Psoas muscle (tissue), 8 donors: Measurements from ENCODE around the gene LRRC23. TPM values are rescaled to one million over a fixed set of nuclear protein-coding genes. Genes with fewer than 3 reads are reported as not detected.
A peak's percentile ranks its signal among the peaks of the same experiment; 100 is the strongest.

ENCODE experiments used
- ATAC-seq, 4 donors: fragments of 200-7000 bp; cut with Tn5 transposase; one replicate each; pipeline ENCODE4 v1.9.1; 2020; ENCODE audit warnings: moderate library complexity in 3 of 4, mild to moderate bottlenecking in 2 of 4
- DNase-seq, 2 donors: peaks; one replicate each; pipeline ENCODE4 v3.0.0-alpha.2; 2020
- H3K27ac ChIP-seq: fragments of 200-600 bp; one replicate; pipeline ENCODE4 v1.8.0; 2022
- H3K27me3 ChIP-seq, 3 donors: fragments of 200-600 bp in 1 of 3; one replicate each; pipeline versions ENCODE4 v1.6.1 to v1.8.0; 2013 to 2022; ENCODE audit warnings: low read length in 2 of 3, mild to moderate bottlenecking in 2 of 3, moderate library complexity in 1 of 3; ENCODE audit not compliant: insufficient read depth in 3 of 3
- H3K36me3 ChIP-seq, 2 donors: fragments of 200-600 bp in 1 of 2; one replicate each; pipeline versions ENCODE4 v1.6.1 to v1.8.0; 2013 to 2022; ENCODE audit warnings: low read depth in 1 of 2, mild to moderate bottlenecking in 1 of 2, moderate library complexity in 1 of 2; ENCODE audit not compliant: insufficient read depth in 1 of 2
- H3K4me1 ChIP-seq: fragments of 200-600 bp; one replicate; pipeline ENCODE4 v1.8.0; 2022
- H3K4me3 ChIP-seq: fragments of 200-600 bp; one replicate; pipeline ENCODE4 v1.8.0; 2022; ENCODE audit warnings: mild to moderate bottlenecking
- H3K9me3 ChIP-seq: fragments of 200-600 bp; one replicate; pipeline ENCODE4 v1.8.0; 2022
- WGBS, 3 donors: extraction: QIAGEN DNeasy Blood & Tissue Kit; methylation state at CpG; one replicate each; pipeline versions ENCODE4 v1.1.6 to v1.1.7; 2013; 5-methylcytosine and 5-hydroxymethylcytosine counted together
- intact Hi-C, 2 donors: fragments of 100-400 bp; cut with DNase I; formaldehyde crosslinking; loops; one replicate each; pipeline versions ENCODE4 v1.11.0 to v1.14.2; 2022
- polyA plus RNA-seq, 3 donors: library from polyadenylated mRNA; stranded (reverse); fragments of 200-250 nt; gene quantifications; one replicate each; pipeline ENCODE4 v1.2.3, GENCODE V29; 2013
- total RNA-seq, 4 donors: library from RNA; stranded (reverse); fragmentation: NEBNext Ultra II Directional in 2 of 4; extraction: Animal tissue kit (Norgen Biotek cat#: 25700) in 2 of 4; gene quantifications; one replicate each; pipeline versions ENCODE4 v1.2.1 to v1.2.4, GENCODE V29; 2021 to 2023
- TF ChIP-seq, protein P1 (sequence below): fragments of 200-600 bp; IDR thresholded peaks from one replicate; pipeline ENCODE4 v1.8.0; 2022; ENCODE audit warnings: antibody characterized with exemption
- donor health status: healthy with polysubstance abuse.
- donor health status: DM: no; HTN: no; CAD: no; lungs with moderate emphysema.
- donor health status: Bipolar disorder and iron deficiency.
- donor health status: healthy.
- donor health status: DM: yes; HTN: yes; CAD: no.
- donor health status: DM: no; HTN: no; CAD: no.
- donor health status: DM: no; HTN: no; CAD: no.
- donor health status: DM: yes; HTN: yes; CAD: no.

The LRRC23 gene
- total and polyA plus RNA-seq, 7 donors: 9.5 to 29.0 (median 13.1) TPM

DNA sequence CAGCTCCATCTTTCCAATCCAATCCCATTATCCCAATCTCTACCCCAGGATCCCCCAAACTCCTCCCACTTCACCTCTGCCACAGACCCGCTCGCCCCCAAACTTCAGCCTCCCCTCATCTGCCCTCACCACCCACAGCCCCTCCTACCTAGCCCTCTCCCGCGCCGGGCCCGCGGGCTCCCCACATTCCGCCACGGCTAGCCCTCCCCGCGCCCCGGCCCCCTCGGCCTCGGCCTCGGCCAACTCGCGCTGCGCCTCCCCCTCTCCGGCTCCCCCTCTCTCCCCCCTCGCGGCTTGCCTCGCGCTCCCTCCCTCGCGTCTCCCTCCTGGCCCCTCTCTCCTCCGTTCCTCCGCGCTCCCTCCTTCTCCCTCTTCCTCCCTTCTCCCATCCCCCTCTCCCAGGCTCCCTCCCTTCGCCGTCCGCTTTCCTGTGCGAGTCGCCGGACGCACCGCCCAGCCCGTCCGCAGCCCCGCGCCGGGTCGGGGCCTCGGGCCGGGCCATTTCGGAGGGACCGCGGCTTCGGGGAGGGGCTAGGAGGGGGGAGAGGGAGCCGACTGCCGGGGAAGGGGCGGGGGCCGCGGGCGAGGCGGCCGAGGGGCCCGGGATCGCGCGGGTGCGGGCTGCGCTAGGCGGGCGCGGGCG lies 22.9 kb downstream of the LRRC23 start, which contains the start of gene ATN1:
ATN1 (plus strand) TSS at position 581 of the 643 bp plus-strand sequence. CDS start 6,043 bp downstream, outside the sequence.
- ATAC-seq: peak; percentile 60 to 69 (median 65)
- H3K4me3 ChIP-seq: peak within 1 kb of the TSS; percentile 85
- no peaks in the 10 kb centered on the region for H3K36me3 ChIP-seq
- no peaks in the 10 kb centered on the region for H3K9me3 ChIP-seq
- no peaks in the 10 kb centered on the region for H3K27me3 ChIP-seq
- DNase-seq: peak; percentile 84 to 92
- intact Hi-C loops: no loop called here
- H3K4me1 ChIP-seq: peaks cover 41% of the 10 kb centered on the region
- TF ChIP-seq, protein P1, sequence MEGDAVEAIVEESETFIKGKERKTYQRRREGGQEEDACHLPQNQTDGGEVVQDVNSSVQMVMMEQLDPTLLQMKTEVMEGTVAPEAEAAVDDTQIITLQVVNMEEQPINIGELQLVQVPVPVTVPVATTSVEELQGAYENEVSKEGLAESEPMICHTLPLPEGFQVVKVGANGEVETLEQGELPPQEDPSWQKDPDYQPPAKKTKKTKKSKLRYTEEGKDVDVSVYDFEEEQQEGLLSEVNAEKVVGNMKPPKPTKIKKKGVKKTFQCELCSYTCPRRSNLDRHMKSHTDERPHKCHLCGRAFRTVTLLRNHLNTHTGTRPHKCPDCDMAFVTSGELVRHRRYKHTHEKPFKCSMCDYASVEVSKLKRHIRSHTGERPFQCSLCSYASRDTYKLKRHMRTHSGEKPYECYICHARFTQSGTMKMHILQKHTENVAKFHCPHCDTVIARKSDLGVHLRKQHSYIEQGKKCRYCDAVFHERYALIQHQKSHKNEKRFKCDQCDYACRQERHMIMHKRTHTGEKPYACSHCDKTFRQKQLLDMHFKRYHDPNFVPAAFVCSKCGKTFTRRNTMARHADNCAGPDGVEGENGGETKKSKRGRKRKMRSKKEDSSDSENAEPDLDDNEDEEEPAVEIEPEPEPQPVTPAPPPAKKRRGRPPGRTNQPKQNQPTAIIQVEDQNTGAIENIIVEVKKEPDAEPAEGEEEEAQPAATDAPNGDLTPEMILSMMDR: no peak
- peak within 1 kb of the TSS; percentile 84 for H3K27ac ChIP-seq
- 1 to 3% (median 1%) methylated on average over 32 to 66 of the region's 66 CpGs for WGBS, 3 donors

DNA sequence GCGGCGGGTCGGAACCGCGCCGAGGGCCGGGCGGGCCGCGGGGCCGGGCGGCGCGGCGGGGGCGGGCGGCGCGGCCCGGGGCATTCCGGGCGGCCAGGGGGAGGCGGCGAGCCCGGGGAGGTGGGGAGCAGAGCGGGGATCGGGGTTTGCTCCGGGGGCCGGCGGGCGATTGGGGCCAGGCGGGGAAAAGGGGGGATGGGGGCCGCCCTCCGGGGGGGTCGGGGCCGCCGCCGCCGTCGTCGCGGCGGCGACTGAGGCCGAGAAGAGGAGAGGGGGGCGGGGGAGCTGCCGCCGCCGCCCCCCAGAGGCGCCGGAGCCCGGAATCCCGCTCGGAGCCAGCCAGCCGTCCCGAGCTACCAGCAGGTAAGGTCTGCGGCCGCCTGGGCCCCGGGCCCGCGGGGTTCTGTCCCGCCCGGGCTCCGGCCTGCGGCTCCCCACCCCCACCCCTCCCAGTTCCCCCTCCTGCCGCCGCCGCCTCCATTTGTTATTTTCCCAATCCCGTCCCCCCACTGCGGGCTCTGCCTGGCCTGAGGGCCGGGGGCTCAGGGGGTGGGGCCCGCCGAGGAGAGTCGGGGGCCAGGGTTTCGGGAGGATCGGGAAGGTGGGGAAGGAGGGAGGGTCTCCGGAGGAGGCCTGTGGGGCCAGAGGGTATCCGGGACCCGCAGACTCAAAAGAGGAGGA lies 23.5 kb downstream of the LRRC23 start:
- DNase-seq: no peak
- TF ChIP-seq, protein P1: no peak

DNA sequence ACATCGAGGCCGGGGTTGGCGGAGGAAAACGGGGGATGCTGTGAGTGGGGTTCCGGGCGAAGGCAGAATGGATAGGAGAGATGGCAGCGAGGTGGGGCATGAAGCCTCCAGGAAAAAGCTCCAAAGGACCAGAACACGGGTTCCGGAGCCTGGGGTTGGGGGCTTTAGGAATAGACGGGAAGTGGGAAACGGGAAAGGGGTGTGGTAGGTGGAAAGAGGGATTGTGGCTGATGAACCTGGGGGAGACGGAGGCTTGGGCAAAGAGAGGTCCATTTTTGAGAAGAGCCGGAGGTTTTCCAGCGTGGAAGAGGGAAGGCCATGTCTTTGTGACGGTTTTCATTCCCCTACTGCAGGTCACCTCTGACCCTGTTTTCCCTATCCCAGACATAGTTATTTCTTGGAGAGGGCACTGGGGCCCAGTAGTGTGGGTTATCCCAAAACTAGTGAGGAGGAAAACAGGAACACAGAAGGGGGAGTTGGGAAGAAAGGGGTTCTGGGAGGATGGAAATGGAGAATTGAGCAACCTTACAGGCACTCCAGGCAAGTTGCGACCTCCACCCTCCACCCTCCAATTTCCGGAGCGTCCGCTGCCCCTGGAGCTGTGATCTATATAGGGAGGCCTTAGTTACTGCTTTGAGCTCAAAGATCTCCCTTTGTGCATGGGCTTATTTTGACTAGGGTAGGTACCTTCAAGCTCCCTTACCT lies 24.2 kb downstream of the LRRC23 start:
- peak overlapping the region; percentile 85 for H3K4me3 ChIP-seq
- WGBS, 3 donors: 20 to 24% (median 21%) methylated on average over 19 of the region's 19 CpGs
- H3K36me3 ChIP-seq: peaks cover 0 to 10% of the 10 kb centered on the region in 2 donors
- peak overlapping the region; percentile 84 for H3K27ac ChIP-seq
- H3K9me3 ChIP-seq: no peaks in the 10 kb centered on the region
- ATAC-seq (no peak), DNase-seq (no peak)
- intact Hi-C loops: no loop called here
- peaks cover 50% of the 10 kb centered on the region for H3K4me1 ChIP-seq
- H3K27me3 ChIP-seq: no peaks in the 10 kb centered on the region
- TF ChIP-seq, protein P1: no peak

More for the DNA sequence above, 23.5 kb downstream of the LRRC23 start:
- intact Hi-C loops: no loop called here
- H3K9me3 ChIP-seq: no peaks in the 10 kb centered on the region
- no peak for ATAC-seq
- peak overlapping the region; percentile 84 for H3K27ac ChIP-seq
- H3K27me3 ChIP-seq: no peaks in the 10 kb centered on the region
- H3K36me3 ChIP-seq: peaks cover 0 to 3% of the 10 kb centered on the region in 2 donors
- 0 to 3% (median 0%) methylated on average over 9 to 79 of the region's 79 CpGs for WGBS, 3 donors
- peak overlapping the region; percentile 85 for H3K4me3 ChIP-seq
- H3K4me1 ChIP-seq: peaks cover 43% of the 10 kb centered on the region

DNA sequence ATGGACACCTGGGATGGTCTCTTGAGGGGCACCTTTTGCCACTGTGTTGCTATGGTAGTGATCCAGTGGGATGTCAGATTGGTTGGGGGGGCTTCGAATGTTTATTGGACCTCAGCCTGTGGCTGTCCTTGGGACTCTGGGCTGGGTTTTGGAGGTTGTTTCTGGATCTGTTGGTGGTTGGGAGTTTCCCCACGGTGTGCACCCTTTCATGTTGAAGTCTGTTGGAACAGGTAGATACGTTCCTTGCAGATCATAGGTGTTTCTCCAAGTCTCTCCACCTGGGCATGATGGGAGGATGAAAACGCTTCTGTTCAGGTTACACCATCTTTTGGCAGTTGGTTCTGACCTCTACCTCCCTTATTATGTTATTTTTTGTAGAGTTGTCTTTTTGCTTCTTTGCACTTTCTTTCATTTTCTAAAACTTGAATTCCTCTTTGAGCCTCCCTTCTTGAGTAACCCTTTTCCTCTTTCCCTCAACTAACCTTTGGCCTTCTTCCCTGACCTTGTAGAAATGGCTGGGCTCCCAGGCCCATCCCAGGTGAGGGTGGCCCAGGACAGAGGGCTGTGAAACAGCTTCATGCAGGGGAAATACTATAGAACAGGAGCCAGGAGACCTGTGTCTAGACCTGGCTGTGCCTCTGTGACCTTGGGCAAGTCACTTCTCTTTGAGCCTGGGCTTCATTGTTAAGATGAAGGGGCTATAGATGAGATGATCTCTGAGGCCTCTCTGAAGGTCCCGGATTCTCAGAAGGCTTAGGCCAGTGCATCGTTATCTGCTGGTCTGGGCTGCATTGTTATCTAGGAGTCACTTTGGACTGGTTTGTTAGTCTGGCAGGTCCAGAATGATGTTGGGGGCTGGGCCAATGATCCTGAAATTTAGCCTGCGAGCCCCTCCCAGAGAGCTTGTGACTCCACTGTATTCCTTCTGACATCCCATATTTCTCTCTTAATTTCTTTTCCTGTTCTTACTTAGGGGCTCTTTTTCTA lies 25.1 kb downstream of the LRRC23 start:
- H3K27ac ChIP-seq: peak overlapping the region; percentile 41
- WGBS, 3 donors: 47 to 62% (median 58%) methylated on average over 7 of the region's 7 CpGs
- H3K9me3 ChIP-seq: no peaks in the 10 kb centered on the region
- DNase-seq (peak in 1 of 2 donors; percentile 43), ATAC-seq (no peak)
- H3K27me3 ChIP-seq: no peaks in the 10 kb centered on the region
- intact Hi-C loops: no loop called here
- H3K4me1 ChIP-seq: peaks cover 44% of the 10 kb centered on the region
- H3K36me3 ChIP-seq: peaks cover 0 to 19% of the 10 kb centered on the region in 2 donors
- peak overlapping the region; percentile 85 for H3K4me3 ChIP-seq
- TF ChIP-seq, protein P1: no peak
